NCI-H2196 treated with DMSO at 0.1 percent for 48 hours (cell line): ENCODE measurements around the gene EVPL.
"Not testable (repeated sequence)": the region's sequence is repeated elsewhere in the genome, so short reads cannot be mapped to it uniquely, and the experiment has no call there.

Source experiments
- DNase-seq: peaks from one replicate; lab custom pipeline; 2025; ENCODE audit not compliant: unreplicated experiment; lab: John Stamatoyannopoulos, UW

The EVPL gene

DNA sequence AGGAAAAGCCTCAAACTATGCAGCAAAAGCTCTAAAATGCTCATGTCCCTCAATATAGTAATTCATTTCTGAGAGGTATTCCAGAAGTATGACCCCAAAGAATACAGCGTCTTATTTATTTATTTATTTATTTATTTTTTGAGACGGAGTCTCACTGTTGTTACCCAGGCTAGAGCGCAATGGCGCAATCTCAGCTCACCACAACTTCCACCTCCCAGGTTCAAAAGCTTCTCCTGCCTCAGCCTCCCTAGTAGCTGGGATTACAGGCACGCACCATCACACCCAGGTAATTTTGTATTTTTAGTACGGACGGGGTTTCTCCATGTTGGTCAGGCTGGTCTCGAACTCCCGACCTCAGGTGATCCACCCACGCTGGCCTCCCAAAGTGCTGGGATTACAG lies 58.1 kb downstream of the EVPL start:
- not testable (repeated sequence) for DNase-seq

DNA sequence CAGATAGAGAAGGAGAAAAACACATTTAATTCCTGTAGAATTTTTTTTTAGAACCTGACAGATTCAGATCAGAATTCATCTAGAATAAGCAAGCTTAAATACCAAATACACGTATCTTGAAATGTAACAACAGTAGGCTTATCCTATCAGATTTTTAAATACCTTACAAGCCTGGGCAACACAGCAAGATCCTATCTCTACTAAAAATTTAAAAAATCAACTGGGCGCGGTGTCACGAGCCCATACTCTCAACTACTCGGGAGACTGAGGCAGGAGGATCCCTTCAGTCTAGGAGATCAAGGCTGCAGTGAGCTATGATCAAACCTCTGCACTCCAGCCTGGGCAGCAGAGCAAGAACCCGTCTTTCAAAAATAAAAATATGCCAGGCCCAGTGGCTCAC lies 61.6 kb downstream of the EVPL start:
- no peak for DNase-seq

DNA sequence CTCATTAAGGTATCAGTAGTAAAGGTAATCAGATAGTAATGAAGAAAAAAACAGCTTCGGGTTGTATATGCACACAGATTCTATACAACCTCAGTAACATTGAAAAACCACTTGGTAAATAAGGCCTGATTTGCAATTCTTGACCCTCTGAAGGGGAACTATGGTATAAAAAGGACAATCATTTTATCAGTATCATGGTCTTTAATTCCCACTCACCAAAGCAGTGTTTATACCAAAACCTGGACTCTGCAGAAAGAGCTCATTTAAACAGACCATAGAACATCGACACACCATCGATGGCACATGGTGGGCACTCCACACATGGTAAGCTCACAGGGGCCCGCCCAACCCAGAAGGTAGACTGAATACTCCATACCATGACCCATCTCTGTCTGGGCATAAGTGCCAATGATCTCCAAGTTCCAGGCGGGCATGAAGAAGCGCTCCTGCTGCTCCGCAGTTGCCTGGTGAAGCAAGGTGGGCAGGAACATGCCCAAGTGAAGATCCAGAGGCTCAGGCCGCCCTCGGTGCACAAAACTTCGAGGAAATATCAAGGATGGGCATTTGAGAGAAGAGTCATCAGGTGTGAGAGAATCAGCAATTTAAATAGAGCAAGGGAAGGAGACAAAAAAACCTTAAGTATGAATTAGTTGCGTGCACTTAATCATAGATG lies 67.1 kb downstream of the EVPL start:
- DNase-seq, result no peak

DNA sequence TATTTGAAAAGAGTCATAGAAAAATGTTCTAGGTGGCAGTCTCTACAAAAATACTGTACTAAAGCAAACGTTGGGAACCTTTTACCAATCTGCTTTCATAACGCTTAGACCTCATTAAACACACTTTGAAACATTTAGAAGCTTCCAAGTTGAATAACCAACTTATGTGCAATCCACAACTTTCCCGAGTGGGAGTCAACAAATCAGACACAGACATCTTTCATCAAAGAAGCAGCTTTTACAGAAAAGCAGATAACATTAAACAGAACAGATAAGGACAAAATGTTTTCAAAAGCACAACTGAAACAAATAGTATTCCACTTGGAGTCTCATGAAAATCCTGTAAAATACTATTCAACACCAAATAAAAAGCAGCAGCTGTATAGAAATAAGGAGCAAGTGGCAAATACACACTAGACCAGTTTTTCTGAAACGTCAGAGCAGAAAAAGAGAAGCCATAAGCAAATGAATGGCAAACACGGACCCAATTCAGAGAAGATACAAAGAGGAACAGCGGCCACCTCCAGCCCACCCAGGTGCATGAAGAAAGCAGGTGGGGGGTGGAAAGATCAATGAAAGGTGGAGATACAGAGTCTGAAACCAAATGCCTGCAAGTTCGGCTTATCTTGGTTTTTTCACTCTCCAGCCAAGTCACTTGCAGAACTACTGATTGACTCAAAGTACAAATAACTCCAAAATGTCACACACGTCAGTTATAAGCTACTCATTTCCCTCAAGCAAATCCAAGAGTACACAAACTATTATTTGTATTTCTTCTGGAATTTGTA lies 67.9 kb downstream of the EVPL start:
- DNase-seq, result no peak
